Panc1 (cell line): Measurements from ENCODE around the gene DGKG. TPM values are rescaled to one million over a fixed set of nuclear protein-coding genes. Genes with fewer than 3 reads are reported as not detected.

Experiments used
- ATAC-seq: fragments of 200-7000 bp; cut with Tn5 transposase; 2 replicates; pipeline ENCODE4 v1.9.1; 2020; ENCODE audit warnings: mild to moderate bottlenecking, moderate library complexity
- BruUV-seq: library from RNA; stranded (reverse); fragments of 400-500 nt; replicated peaks from 2 replicates; lab custom pipeline; 2021; lab: Mats Ljungman, UMichigan
- CTCF ChIA-PET: fragments of 300-600 bp; sonication (Branson Sonifier 250); formaldehyde crosslinking; loops from one replicate; lab custom pipeline; 2022; ENCODE audit warnings: antibody characterized with exemption; lab: Charles Lee
- POLR2A ChIA-PET: fragments of 300-600 bp; sonication (Branson Sonifier 250); formaldehyde crosslinking; loops from one replicate; lab custom pipeline; 2022; ENCODE audit warnings: antibody characterized with exemption; lab: Charles Lee
- DNase-seq: peaks from one replicate; pipeline ENCODE4 v3.0.0-alpha.2; 2010; ENCODE audit warnings: low read depth, low spot score
- H3K27ac ChIP-seq: 2 replicates; pipeline ENCODE4 v1.5.1; 2011; ENCODE audit warnings: mild to moderate bottlenecking, low read length, inconsistent platforms
- H3K27me3 ChIP-seq: fragments of 200-500 bp; sonication (Bioruptor generic); 2 replicates; pipeline ENCODE4 v1.6.0; 2014; ENCODE audit warnings: low read length, inconsistent platforms; ENCODE audit not compliant: control insufficient read depth, insufficient read depth
- H3K36me3 ChIP-seq: fragments of 200-500 bp; sonication (Bioruptor generic); 2 replicates; pipeline ENCODE4 v1.5.1; 2014; ENCODE audit warnings: inconsistent platforms, mild to moderate bottlenecking, low read length, moderate library complexity; ENCODE audit not compliant: control insufficient read depth, insufficient read depth
- H3K4me1 ChIP-seq: 2 replicates; pipeline ENCODE4 v1.5.1; 2011; ENCODE audit warnings: inconsistent platforms, mild to moderate bottlenecking, low read length, moderate library complexity; ENCODE audit not compliant: control insufficient read depth, insufficient read depth
- H3K4me3 ChIP-seq, 2 experiments: 2 replicates each; pipeline ENCODE4 v1.5.1; 2011 to 2012; ENCODE audit warnings: low read depth in 2 of 2, low read length in 2 of 2, mild to moderate bottlenecking in 2 of 2, inconsistent platforms in 1 of 2, moderate library complexity in 1 of 2
- H3K9me3 ChIP-seq: fragments of 200-500 bp; sonication (Bioruptor generic); 2 replicates; pipeline ENCODE4 v1.5.1; 2014; ENCODE audit warnings: low read depth, mild to moderate bottlenecking, inconsistent platforms, low read length, moderate library complexity; ENCODE audit not compliant: control insufficient read depth, insufficient read depth
- POLR2AphosphoS5 ChIP-seq: IDR thresholded peaks from 2 replicates; pipeline ENCODE4 v1.6.1; 2012; ENCODE audit warnings: mild to moderate bottlenecking, low read depth, low read length, moderate library complexity
- REST ChIP-seq, 2 experiments: IDR thresholded peaks; 2 replicates each; pipeline ENCODE4 v1.6.1; 2011 to 2012; ENCODE audit warnings: low read depth in 2 of 2, control low read depth in 1 of 2, low read length in 1 of 2, mild to moderate bottlenecking in 1 of 2, moderate library complexity in 1 of 2; ENCODE audit not compliant: insufficient read depth in 1 of 2
- SIN3A ChIP-seq: IDR thresholded peaks from 2 replicates; pipeline ENCODE4 v1.6.1; 2012; ENCODE audit warnings: low read depth, mild to moderate bottlenecking, low read length, moderate library complexity, borderline replicate concordance; ENCODE audit not compliant: insufficient read depth
- TCF7L2 ChIP-seq: IDR thresholded peaks from 2 replicates; pipeline ENCODE4 v1.6.1; 2011; ENCODE audit warnings: mild to moderate bottlenecking, low read depth, low read length, inconsistent platforms
- in situ Hi-C: cut with HindIII; loops from 2 replicates; pipeline ENCODE4 v1.10.0; 2016; ENCODE audit warnings: low sequenced_read_pairs, low pct_unique_long_range_greater_than_20kb
- intact Hi-C: fragments of 100-400 bp; cut with micrococcal nuclease; formaldehyde crosslinking; loops from one replicate; pipeline ENCODE4 v1.10.0; 2022; ENCODE audit not compliant: unreplicated experiment
- total RNA-seq: library from RNA; stranded (reverse); gene quantifications from one replicate; pipeline ENCODE4 v1.2.1, GENCODE V29; 2021; ENCODE audit not compliant: unreplicated experiment
- TF ChIP-seq, protein P1 (sequence below): fragments of 450-650 bp; IDR thresholded peaks from 2 replicates; pipeline ENCODE4 v1.5.1; 2017; ENCODE audit warnings: mild to moderate bottlenecking

DGKG gene
- total RNA-seq, 1 experiment from 2014 or later: 0.46 TPM

DNA sequence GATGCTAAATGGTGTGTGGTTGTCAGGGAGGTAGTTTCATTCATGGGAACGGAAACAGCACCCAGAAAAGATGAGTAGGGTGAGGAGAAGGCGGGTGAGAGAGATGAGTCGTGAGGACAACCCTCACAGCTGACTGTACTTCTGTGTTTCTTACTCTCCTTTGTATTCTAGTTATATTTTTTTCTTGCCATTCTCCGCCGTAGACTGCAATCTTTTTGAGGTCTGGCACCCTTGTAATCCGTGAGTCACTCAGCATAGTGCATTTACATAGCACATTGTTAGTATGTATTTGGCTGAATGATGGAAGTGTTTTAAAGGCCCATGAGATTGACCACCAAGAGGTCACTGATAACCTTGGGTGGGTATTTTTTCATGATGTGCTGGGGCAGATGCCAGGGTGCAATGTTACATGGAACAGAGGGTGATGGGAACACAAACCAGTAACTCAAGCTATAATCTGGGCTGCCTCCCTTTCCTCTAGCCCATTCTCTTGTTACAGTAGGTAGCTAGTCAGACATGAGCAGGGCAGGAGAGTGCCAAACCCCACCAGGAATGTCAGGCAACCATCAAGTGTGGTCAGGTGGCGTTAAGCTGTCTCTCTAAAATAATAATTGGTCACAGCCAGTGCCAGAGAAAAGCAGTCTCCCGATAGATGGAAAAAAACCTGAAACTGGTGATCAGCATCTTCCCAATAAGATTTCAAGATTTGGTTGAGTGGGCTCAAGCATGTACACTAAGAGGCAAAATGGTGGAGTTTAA, 18.8 kb upstream of the DGKG start:
- Histone ChIP-seq H3K36me3 (no peaks in the 10 kb centered on the region), H3K9me3 (no peaks in the 10 kb centered on the region), H3K4me3 (no peak overlapping the region), H3K27ac (no peak overlapping the region), H3K4me1 (no peaks in the 10 kb centered on the region), H3K27me3 (peaks cover 21% of the 10 kb centered on the region)
- POLR2A ChIA-PET: no interaction called here
- ATAC-seq (no peak), DNase-seq (no peak)
- no peak for TF ChIP-seq REST (IDR thresholded peaks at IDR 0.05; ENCODE audit: insufficient read depth in 1 of 2, low read depth in 2 of 2, low read length in 1 of 2)
- no peak for TF ChIP-seq SIN3A
- TF ChIP-seq, protein P1, sequence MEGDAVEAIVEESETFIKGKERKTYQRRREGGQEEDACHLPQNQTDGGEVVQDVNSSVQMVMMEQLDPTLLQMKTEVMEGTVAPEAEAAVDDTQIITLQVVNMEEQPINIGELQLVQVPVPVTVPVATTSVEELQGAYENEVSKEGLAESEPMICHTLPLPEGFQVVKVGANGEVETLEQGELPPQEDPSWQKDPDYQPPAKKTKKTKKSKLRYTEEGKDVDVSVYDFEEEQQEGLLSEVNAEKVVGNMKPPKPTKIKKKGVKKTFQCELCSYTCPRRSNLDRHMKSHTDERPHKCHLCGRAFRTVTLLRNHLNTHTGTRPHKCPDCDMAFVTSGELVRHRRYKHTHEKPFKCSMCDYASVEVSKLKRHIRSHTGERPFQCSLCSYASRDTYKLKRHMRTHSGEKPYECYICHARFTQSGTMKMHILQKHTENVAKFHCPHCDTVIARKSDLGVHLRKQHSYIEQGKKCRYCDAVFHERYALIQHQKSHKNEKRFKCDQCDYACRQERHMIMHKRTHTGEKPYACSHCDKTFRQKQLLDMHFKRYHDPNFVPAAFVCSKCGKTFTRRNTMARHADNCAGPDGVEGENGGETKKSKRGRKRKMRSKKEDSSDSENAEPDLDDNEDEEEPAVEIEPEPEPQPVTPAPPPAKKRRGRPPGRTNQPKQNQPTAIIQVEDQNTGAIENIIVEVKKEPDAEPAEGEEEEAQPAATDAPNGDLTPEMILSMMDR: no peak
- TF ChIP-seq TCF7L2: no peak
- no peak for TF ChIP-seq POLR2AphosphoS5
- BruUV-seq: no TSS peak
- in situ Hi-C loops (no loop called here), intact Hi-C loops (no loop called here)
- CTCF ChIA-PET: no interaction called here

- CTCF ChIA-PET: no interaction called here
- ATAC-seq: no peak
- in situ Hi-C loops: no loop called here
- POLR2A ChIA-PET: no interaction called here
- TF ChIP-seq SIN3A (no peak), POLR2AphosphoS5 (no peak)
- H3K9me3 ChIP-seq: no peaks in the 10 kb centered on the region
- DNase-seq: no peak
- H3K4me3 ChIP-seq: no peak overlapping the region
- peaks cover 41% of the 10 kb centered on the region for H3K27me3 ChIP-seq
- H3K4me1 ChIP-seq: no peaks in the 10 kb centered on the region
- no peaks in the 10 kb centered on the region for H3K36me3 ChIP-seq
- no peak overlapping the region for H3K27ac ChIP-seq
- intact Hi-C loops: no loop called here
- no TSS peak for BruUV-seq
Measured at GRCh38 chr3:186375443-186375842, 13.4 kb upstream of the DGKG start.

DNA sequence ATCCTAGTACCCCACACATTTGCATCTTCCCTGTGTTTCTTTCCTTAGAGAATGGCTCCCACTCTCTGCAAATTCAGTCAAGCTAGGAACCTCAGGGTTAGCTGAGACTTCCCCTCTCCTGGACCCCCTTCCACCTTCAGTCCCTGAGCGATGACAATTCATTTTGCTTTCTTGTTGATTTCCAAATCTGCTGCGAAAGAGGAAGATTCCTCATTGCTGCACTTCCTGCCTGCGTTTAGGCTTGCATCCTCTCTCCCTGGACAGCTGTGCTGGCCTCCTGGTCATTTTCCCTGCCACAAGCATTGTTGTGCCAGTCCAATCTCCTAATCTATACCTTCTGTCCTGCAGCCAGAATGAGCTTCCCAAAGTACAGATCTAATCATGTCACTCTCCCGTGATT, 12.3 kb upstream of the DGKG start:
- in situ Hi-C loops: no loop called here
- CTCF ChIA-PET: no interaction called here
- Histone ChIP-seq H3K9me3 (no peaks in the 10 kb centered on the region), H3K27ac (no peak overlapping the region), H3K36me3 (no peaks in the 10 kb centered on the region), H3K27me3 (peaks cover 47% of the 10 kb centered on the region), H3K4me3 (no peak overlapping the region), H3K4me1 (no peaks in the 10 kb centered on the region)
- DNase-seq (no peak), ATAC-seq (no peak)
- no peak for TF ChIP-seq POLR2AphosphoS5
- no peak for TF ChIP-seq SIN3A
- no peak for TF ChIP-seq TCF7L2
- TF ChIP-seq REST (IDR thresholded peaks at IDR 0.05; ENCODE audit: insufficient read depth in 1 of 2, low read depth in 2 of 2, low read length in 1 of 2): no peak
- TF ChIP-seq, protein P1: no peak
- BruUV-seq: no TSS peak
- intact Hi-C loops: no loop called here
- POLR2A ChIA-PET: no interaction called here
